ENCODE results near the gene L3MBTL2.
"Not testable (repeated sequence)": the region's sequence is repeated elsewhere in the genome, so short reads cannot be mapped to it uniquely, and the experiment has no call there.

Gene L3MBTL2

DNA sequence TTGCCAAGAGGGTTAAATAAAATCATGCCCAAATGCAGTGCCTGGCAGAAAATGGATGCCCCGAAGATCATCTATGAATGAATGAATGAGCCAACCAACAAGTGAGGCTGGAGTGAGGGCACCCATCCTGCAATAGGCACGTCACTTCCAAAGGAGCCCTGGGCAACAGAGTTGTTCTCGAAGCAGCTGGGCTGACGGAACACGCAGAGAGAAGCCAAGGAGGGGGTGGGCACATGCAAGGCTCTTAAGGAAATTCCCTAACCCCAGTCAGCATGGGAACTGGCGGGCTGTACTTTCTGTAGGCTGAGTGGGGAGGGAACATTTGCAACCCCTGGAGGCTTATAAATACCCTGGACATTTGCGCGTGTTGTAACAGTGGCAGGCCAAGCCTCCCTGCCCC is 47.3 kb downstream of the L3MBTL2 start:
- ChIA-PET POLR2A (no interaction called here), CTCF (interaction anchor here (0.7 kb wide), 1 partner anchor 12 kb away, joined by 3 read pairs; no protein-coding TSS in a partner anchor)
- no peak for TF ChIP-seq CTCF (IDR thresholded peaks at IDR 0.05; ENCODE audit: control extremely low read depth, extremely low read depth, low read depth, missing control alignments)
- no peak for DNase-seq (ENCODE audit: extremely low spot score)

- DNase-seq (ENCODE audit: extremely low spot score): no peak
- ChIA-PET POLR2A (no interaction called here), CTCF (interaction anchor here (0.6 to 1.3 kb wide), 2 partner anchors 9 to 17 kb away, joined by 3 read pairs; no protein-coding TSS in a partner anchor)
- no peak for TF ChIP-seq CTCF (IDR thresholded peaks at IDR 0.05; ENCODE audit: control extremely low read depth, extremely low read depth, low read depth, missing control alignments)
Measured at GRCh38 chr22:41254230-41254629, 49.1 kb downstream of the L3MBTL2 start.

GRCh38 chr22:41256254-41257253 is 51.4 kb downstream of the L3MBTL2 start:
- DNase-seq (ENCODE audit: extremely low spot score): no peak
- no peak for TF ChIP-seq CTCF (IDR thresholded peaks at IDR 0.05; ENCODE audit: control extremely low read depth, extremely low read depth, low read depth, missing control alignments)
- CTCF ChIA-PET: interaction anchor here (0.9 to 2.4 kb wide), 6 partner anchors 12 to 334 kb away, joined by 3 to 8 read pairs (median 4); partner anchors contain the start of gene RANGAP1
- POLR2A ChIA-PET: no interaction called here

- no peak for TF ChIP-seq CTCF (IDR thresholded peaks at IDR 0.05; ENCODE audit: control extremely low read depth, extremely low read depth, low read depth, missing control alignments)
- POLR2A ChIA-PET: no interaction called here
- DNase-seq (ENCODE audit: extremely low spot score): no peak
- CTCF ChIA-PET: interaction anchor here (0.9 to 2.4 kb wide), 5 partner anchors 11 to 335 kb away, joined by 3 to 8 read pairs (median 5); partner anchors contain the start of gene RANGAP1
Measured at GRCh38 chr22:41257696-41258095, 52.6 kb downstream of the L3MBTL2 start.

GRCh38 chr22:41259756-41260155 is 54.6 kb downstream of the L3MBTL2 start:
- CTCF ChIA-PET; DNase-seq (ENCODE audit: extremely low spot score): not testable (repeated sequence)
- POLR2A ChIA-PET: interaction anchor here (0.7 kb wide), 1 partner anchor 19 kb away, joined by 3 read pairs; no protein-coding TSS in a partner anchor

- no peak for TF ChIP-seq CTCF (IDR thresholded peaks at IDR 0.05; ENCODE audit: control extremely low read depth, extremely low read depth, low read depth, missing control alignments)
- POLR2A ChIA-PET: no interaction called here
- CTCF ChIA-PET: interaction anchor here (1.7 kb wide), 1 partner anchor 13 kb away, joined by 4 read pairs; no protein-coding TSS in a partner anchor
- DNase-seq (ENCODE audit: extremely low spot score): no peak
Measured at GRCh38 chr22:41260871-41261270, 55.8 kb downstream of the L3MBTL2 start.
